ENCODE results near the gene RNASE12.

The RNASE12 gene

GRCh38 chr14:20548414-20549158 is 42.6 kb downstream of the RNASE12 start:
- TF ChIP-seq EZH2 (optimal IDR thresholded peaks at IDR 0.05; ENCODE audit: low read depth, low read length) = no peak
- no peak for TF ChIP-seq EZH2phosphoT487 (IDR thresholded peaks at IDR 0.05; ENCODE audit: low read length)
- no peaks in the 10 kb centered on the region for H3K79me2 ChIP-seq (ENCODE audit: low read length)

GRCh38 chr14:20546877-20547276 is 44.3 kb downstream of the RNASE12 start:
- TF ChIP-seq, protein P1, sequence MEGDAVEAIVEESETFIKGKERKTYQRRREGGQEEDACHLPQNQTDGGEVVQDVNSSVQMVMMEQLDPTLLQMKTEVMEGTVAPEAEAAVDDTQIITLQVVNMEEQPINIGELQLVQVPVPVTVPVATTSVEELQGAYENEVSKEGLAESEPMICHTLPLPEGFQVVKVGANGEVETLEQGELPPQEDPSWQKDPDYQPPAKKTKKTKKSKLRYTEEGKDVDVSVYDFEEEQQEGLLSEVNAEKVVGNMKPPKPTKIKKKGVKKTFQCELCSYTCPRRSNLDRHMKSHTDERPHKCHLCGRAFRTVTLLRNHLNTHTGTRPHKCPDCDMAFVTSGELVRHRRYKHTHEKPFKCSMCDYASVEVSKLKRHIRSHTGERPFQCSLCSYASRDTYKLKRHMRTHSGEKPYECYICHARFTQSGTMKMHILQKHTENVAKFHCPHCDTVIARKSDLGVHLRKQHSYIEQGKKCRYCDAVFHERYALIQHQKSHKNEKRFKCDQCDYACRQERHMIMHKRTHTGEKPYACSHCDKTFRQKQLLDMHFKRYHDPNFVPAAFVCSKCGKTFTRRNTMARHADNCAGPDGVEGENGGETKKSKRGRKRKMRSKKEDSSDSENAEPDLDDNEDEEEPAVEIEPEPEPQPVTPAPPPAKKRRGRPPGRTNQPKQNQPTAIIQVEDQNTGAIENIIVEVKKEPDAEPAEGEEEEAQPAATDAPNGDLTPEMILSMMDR (IDR thresholded peaks at IDR 0.05; ENCODE audit: low read length) = no peak
- TF ChIP-seq EZH2 (optimal IDR thresholded peaks at IDR 0.05; ENCODE audit: low read depth, low read length) (no peak), EZH2phosphoT487 (IDR thresholded peaks at IDR 0.05; ENCODE audit: low read length) (no peak)

More at GRCh38 chr14:20548414-20549158, 42.6 kb downstream of the RNASE12 start:
- Histone ChIP-seq H3K9ac (ENCODE audit: low read length) (no peak overlapping the region), H2AFZ (ENCODE audit: low read length) (no peak overlapping the region), H3K4me1 (ENCODE audit: low read length) (no peaks in the 10 kb centered on the region), H3K36me3 (replicated peaks; ENCODE audit: insufficient read depth, low read length) (no peaks in the 10 kb centered on the region), H3K4me3 (ENCODE audit: low read length) (no peak overlapping the region), H3F3A (ENCODE audit: insufficient read depth, low read length) (no peaks in the 10 kb centered on the region), H4K20me1 (ENCODE audit: insufficient read depth, low read length) (no peaks in the 10 kb centered on the region), H3K27me3 (replicated peaks; ENCODE audit: insufficient read depth, low read length) (no peaks in the 10 kb centered on the region), H3K4me2 (ENCODE audit: low read depth, low read length) (no peak overlapping the region), H3K9me2 (replicated peaks; ENCODE audit: insufficient read depth, low read length) (no peaks in the 10 kb centered on the region), H3K27ac (ENCODE audit: low read length) (no peak overlapping the region), H3K9me3 (replicated peaks; ENCODE audit: insufficient read depth, low read length) (no peaks in the 10 kb centered on the region)
- no peak for DNase-seq

More at GRCh38 chr14:20546877-20547276, 44.3 kb downstream of the RNASE12 start:
- Histone ChIP-seq H4K20me1 (ENCODE audit: insufficient read depth, low read length) (no peaks in the 10 kb centered on the region), H2AFZ (ENCODE audit: low read length) (no peak overlapping the region), H3K4me3 (ENCODE audit: low read length) (no peak overlapping the region), H3K9ac (ENCODE audit: low read length) (no peak overlapping the region), H3F3A (ENCODE audit: insufficient read depth, low read length) (no peaks in the 10 kb centered on the region), H3K4me2 (ENCODE audit: low read depth, low read length) (no peak overlapping the region), H3K9me2 (replicated peaks; ENCODE audit: insufficient read depth, low read length) (no peaks in the 10 kb centered on the region), H3K27ac (ENCODE audit: low read length) (no peak overlapping the region), H3K79me2 (ENCODE audit: low read length) (no peaks in the 10 kb centered on the region), H3K36me3 (replicated peaks; ENCODE audit: insufficient read depth, low read length) (no peaks in the 10 kb centered on the region), H3K4me1 (ENCODE audit: low read length) (no peaks in the 10 kb centered on the region), H3K9me3 (replicated peaks; ENCODE audit: insufficient read depth, low read length) (no peaks in the 10 kb centered on the region), H3K27me3 (replicated peaks; ENCODE audit: insufficient read depth, low read length) (no peaks in the 10 kb centered on the region)
- no peak for DNase-seq
